Esophagus muscularis mucosa (tissue), 3 donors: ENCODE data around the gene NCKAP5.

Experiments used
- EP300 ChIP-seq: sonication (generic); formaldehyde crosslinking; IDR thresholded peaks from one replicate; pipeline ENCODE4 v1.6.1; 2017; ENCODE audit warnings: antibody characterized with exemption
- TF ChIP-seq, protein P1 (sequence below), 3 experiments: fragments of 200-600 bp in 2 of 3; fragments of 450-650 bp in 1 of 3; sonication (generic) in 2 of 3; IDR thresholded peaks; one replicate each; pipeline ENCODE4 v1.5.1; 2017 to 2019; ENCODE audit warnings: antibody characterized with exemption in 3 of 3, mild to moderate bottlenecking in 2 of 3, moderate library complexity in 1 of 3

DNA sequence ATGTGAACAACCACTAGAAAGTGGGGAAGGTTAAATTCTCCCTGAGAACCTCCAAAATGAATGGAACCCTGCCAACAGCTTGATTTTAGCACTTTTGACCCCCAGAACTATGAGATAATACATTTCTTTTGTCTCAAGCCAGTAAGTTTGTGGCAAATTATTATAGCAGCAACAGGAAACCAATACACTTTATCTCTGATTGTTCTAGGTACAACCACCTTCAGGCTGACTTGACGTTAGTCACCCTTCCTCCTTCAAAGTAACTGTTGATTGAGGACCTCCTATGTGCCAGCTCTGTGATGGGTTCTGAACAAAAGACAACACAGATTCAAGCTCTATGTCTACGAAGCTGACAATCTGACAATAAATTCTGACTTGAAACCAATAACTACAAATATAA, 318.9 kb downstream of the NCKAP5 start:
- TF ChIP-seq, protein P1, sequence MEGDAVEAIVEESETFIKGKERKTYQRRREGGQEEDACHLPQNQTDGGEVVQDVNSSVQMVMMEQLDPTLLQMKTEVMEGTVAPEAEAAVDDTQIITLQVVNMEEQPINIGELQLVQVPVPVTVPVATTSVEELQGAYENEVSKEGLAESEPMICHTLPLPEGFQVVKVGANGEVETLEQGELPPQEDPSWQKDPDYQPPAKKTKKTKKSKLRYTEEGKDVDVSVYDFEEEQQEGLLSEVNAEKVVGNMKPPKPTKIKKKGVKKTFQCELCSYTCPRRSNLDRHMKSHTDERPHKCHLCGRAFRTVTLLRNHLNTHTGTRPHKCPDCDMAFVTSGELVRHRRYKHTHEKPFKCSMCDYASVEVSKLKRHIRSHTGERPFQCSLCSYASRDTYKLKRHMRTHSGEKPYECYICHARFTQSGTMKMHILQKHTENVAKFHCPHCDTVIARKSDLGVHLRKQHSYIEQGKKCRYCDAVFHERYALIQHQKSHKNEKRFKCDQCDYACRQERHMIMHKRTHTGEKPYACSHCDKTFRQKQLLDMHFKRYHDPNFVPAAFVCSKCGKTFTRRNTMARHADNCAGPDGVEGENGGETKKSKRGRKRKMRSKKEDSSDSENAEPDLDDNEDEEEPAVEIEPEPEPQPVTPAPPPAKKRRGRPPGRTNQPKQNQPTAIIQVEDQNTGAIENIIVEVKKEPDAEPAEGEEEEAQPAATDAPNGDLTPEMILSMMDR (IDR thresholded peaks at IDR 0.05), result no peak
- no peak for TF ChIP-seq EP300
